ENCODE results near the gene HUWE1. TPM values are rescaled to one million over a fixed set of nuclear protein-coding genes. Genes with fewer than 3 reads are reported as not detected.

HUWE1 gene
- total RNA-seq, 2 experiments from 2014 or later = 116 to 269 TPM

GRCh38 chrX:53713987-53714579, 27.6 kb upstream of the HUWE1 start:
- Histone ChIP-seq H4K20me1 (ENCODE audit: insufficient read depth, low read length) (no peaks in the 10 kb centered on the region), H3K27ac (ENCODE audit: low read depth, low read length, poor library complexity, severe bottlenecking) (peak overlapping the region; percentile 78), H3K4me3 (ENCODE audit: low read depth, low read length, poor library complexity, severe bottlenecking) (peak overlapping the region; percentile 49), H3K36me3 (ENCODE audit: insufficient read depth, low read length) (no peaks in the 10 kb centered on the region), H2AFZ (ENCODE audit: low read length) (peak overlapping the region; percentile 79; the same call in 1 of the 2 replicates), H3K9me2 (ENCODE audit: insufficient read depth, low read length) (no peaks in the 10 kb centered on the region), H3K9me3 (ENCODE audit: low read length) (no peaks in the 10 kb centered on the region), H3K4me1 (ENCODE audit: insufficient read depth, low read length, poor library complexity, severe bottlenecking) (peaks cover 46% of the 10 kb centered on the region), H3K4me2 (ENCODE audit: low read length) (peak overlapping the region; percentile 62), H3K79me2 (ENCODE audit: insufficient read depth, low read depth, low read length) (no peaks in the 10 kb centered on the region)
- CTCF ChIA-PET (ENCODE audit: unreplicated experiment) = interaction anchor here (0.6 kb wide), 1 partner anchor 28 kb away, joined by 5 read pairs; the partner anchor contains the start of gene HUWE1
- POLR2A ChIA-PET = interaction anchor here (1.0 to 3.9 kb wide), 3 partner anchors 8 to 292 kb away, joined by 3 to 30 read pairs (median 6); partner anchors contain the start of genes HUWE1 and SMC1A
- DNase-seq (ENCODE audit: low spot score) = peak; percentile 25
- BruUV-seq (replicated peaks) = no TSS peak
- TF ChIP-seq EZH2phosphoT487 (IDR thresholded peaks at IDR 0.05; ENCODE audit: borderline replicate concordance, low read depth, low read length) = no peak
- TF ChIP-seq CTCF (conservative IDR thresholded peaks at IDR 0.05; ENCODE audit: low read length) = no peak
- intact Hi-C loops (cut with micrococcal nuclease; ENCODE audit: unreplicated experiment) = no loop called here

GRCh38 chrX:53711436-53711835, 24.9 kb upstream of the HUWE1 start:
- POLR2A ChIA-PET = no interaction called here
- no peaks in the 10 kb centered on the region for H3K36me3 ChIP-seq (ENCODE audit: insufficient read depth, low read length)
- H2AFZ ChIP-seq (ENCODE audit: low read length) = no peak overlapping the region
- H3K9me3 ChIP-seq (ENCODE audit: low read length) = no peaks in the 10 kb centered on the region
- H3K79me2 ChIP-seq (ENCODE audit: insufficient read depth, low read depth, low read length) = no peaks in the 10 kb centered on the region
- intact Hi-C loops (cut with micrococcal nuclease; ENCODE audit: unreplicated experiment) = no loop called here
- no peak for DNase-seq (ENCODE audit: low spot score)
- TF ChIP-seq CTCF (conservative IDR thresholded peaks at IDR 0.05; ENCODE audit: low read length) (no peak), EZH2phosphoT487 (IDR thresholded peaks at IDR 0.05; ENCODE audit: borderline replicate concordance, low read depth, low read length) (no peak)
- no peak overlapping the region for H3K27ac ChIP-seq (ENCODE audit: low read depth, low read length, poor library complexity, severe bottlenecking)
- H3K9me2 ChIP-seq (ENCODE audit: insufficient read depth, low read length) = no peaks in the 10 kb centered on the region
- BruUV-seq (replicated peaks) = no TSS peak
- H3K4me1 ChIP-seq (ENCODE audit: insufficient read depth, low read length, poor library complexity, severe bottlenecking) = peaks cover 32% of the 10 kb centered on the region
- CTCF ChIA-PET (ENCODE audit: unreplicated experiment) = no interaction called here
- no peak overlapping the region for H3K4me2 ChIP-seq (ENCODE audit: low read length)
- H4K20me1 ChIP-seq (ENCODE audit: insufficient read depth, low read length) = no peaks in the 10 kb centered on the region
- no peak overlapping the region for H3K4me3 ChIP-seq (ENCODE audit: low read depth, low read length, poor library complexity, severe bottlenecking)

- Histone ChIP-seq H3K79me2 (ENCODE audit: insufficient read depth, low read depth, low read length) (no peaks in the 10 kb centered on the region), H3K4me1 (ENCODE audit: insufficient read depth, low read length, poor library complexity, severe bottlenecking) (peaks cover 19% of the 10 kb centered on the region), H2AFZ (ENCODE audit: low read length) (peak overlapping the region; percentile 88; the same call in 1 of the 2 replicates), H3K4me2 (ENCODE audit: low read length) (peak overlapping the region; percentile 16; the same call in 1 of the 2 replicates), H3K36me3 (ENCODE audit: insufficient read depth, low read length) (no peaks in the 10 kb centered on the region), H4K20me1 (ENCODE audit: insufficient read depth, low read length) (no peaks in the 10 kb centered on the region), H3K9me3 (ENCODE audit: low read length) (no peaks in the 10 kb centered on the region), H3K27ac (ENCODE audit: low read depth, low read length, poor library complexity, severe bottlenecking) (peak overlapping the region; percentile 69), H3K4me3 (ENCODE audit: low read depth, low read length, poor library complexity, severe bottlenecking) (no peak overlapping the region), H3K9me2 (ENCODE audit: insufficient read depth, low read length) (no peaks in the 10 kb centered on the region)
- TF ChIP-seq EZH2phosphoT487 (IDR thresholded peaks at IDR 0.05; ENCODE audit: borderline replicate concordance, low read depth, low read length) (no peak), CTCF (conservative IDR thresholded peaks at IDR 0.05; ENCODE audit: low read length) (no peak)
- no peak for DNase-seq (ENCODE audit: low spot score)
- ChIA-PET CTCF (ENCODE audit: unreplicated experiment) (no interaction called here), POLR2A (interaction anchor here (1.2 to 1.6 kb wide), 3 partner anchors 10 to 18 kb away, joined by 3 to 7 read pairs (median 6); partner anchors contain the start of gene HUWE1)
- BruUV-seq (replicated peaks) = no TSS peak
- intact Hi-C loops (cut with micrococcal nuclease; ENCODE audit: unreplicated experiment) = no loop called here
These were observed 18.3 kb upstream of the HUWE1 start for GRCh38 chrX:53704854-53705253.
